Breast epithelium (tissue), 4 donors: ENCODE measurements around the gene POU4F2. TPM values are rescaled to one million over a fixed set of nuclear protein-coding genes. Genes with fewer than 3 reads are reported as not detected.
A peak's percentile ranks its signal among the peaks of the same experiment; 100 is the strongest.
"Not testable (repeated sequence)": the region's sequence is repeated elsewhere in the genome, so short reads cannot be mapped to it uniquely, and the experiment has no call there.

Experiments
- DNase-seq, 2 donors: peaks; one replicate each; pipeline ENCODE4 v3.0.0-alpha.2; 2019; ENCODE audit warnings: low spot score in 2 of 2
- H3K27ac ChIP-seq, 2 donors: fragments of 200-600 bp; sonication (generic) in 1 of 2; one replicate each; pipeline ENCODE4 v1.5.1; 2016 to 2019; ENCODE audit warnings: mild to moderate bottlenecking in 1 of 2
- H3K27me3 ChIP-seq, 2 donors: fragments of 200-600 bp; sonication (generic) in 1 of 2; one replicate each; pipeline versions ENCODE4 v1.5.1 to v1.6.0; 2017 to 2019; ENCODE audit warnings: control low read depth in 1 of 2, mild to moderate bottlenecking in 1 of 2
- H3K36me3 ChIP-seq: fragments of 200-600 bp; one replicate; pipeline ENCODE4 v1.5.1; 2019
- H3K4me1 ChIP-seq, 2 donors: fragments of 200-600 bp; sonication (generic); one replicate each; pipeline ENCODE4 v1.5.1; 2016 to 2019; ENCODE audit warnings: control low read depth in 1 of 2
- H3K4me3 ChIP-seq, 3 donors: fragments of 200-600 bp; sonication (generic); 1 replicate in 2 of 3; 2 replicates in 1 of 3; pipeline ENCODE4 v1.5.1; 2016 to 2019; ENCODE audit warnings: mild to moderate bottlenecking in 3 of 3, moderate library complexity in 2 of 3
- H3K9me3 ChIP-seq, 2 donors: fragments of 200-600 bp; sonication (generic) in 1 of 2; one replicate each; pipeline ENCODE4 v1.5.1; 2016 to 2019; ENCODE audit warnings: control low read depth in 1 of 2
- CTCF ChIP-seq, 3 donors: fragments of 450-650 bp; IDR thresholded peaks; one replicate each; pipeline ENCODE4 v1.5.1; 2016 to 2017; ENCODE audit warnings: antibody characterized with exemption in 3 of 3, mild to moderate bottlenecking in 3 of 3, moderate library complexity in 3 of 3
- POLR2A ChIP-seq: fragments of 450-650 bp; IDR thresholded peaks from one replicate; pipeline ENCODE4 v1.6.1; 2016; ENCODE audit warnings: antibody characterized with exemption, mild to moderate bottlenecking, moderate library complexity
- POLR2AphosphoS5 ChIP-seq, 3 donors: sonication (generic); formaldehyde crosslinking; IDR thresholded peaks; one replicate each; pipeline ENCODE4 v1.6.1; 2017; ENCODE audit warnings: antibody characterized with exemption in 3 of 3
- intact Hi-C: fragments of 100-400 bp; cut with DNase I; formaldehyde crosslinking; loops from one replicate; pipeline ENCODE4 v1.15.1; 2023; ENCODE audit warnings: low total_unique reads
- total RNA-seq, 3 donors: library from RNA; depleted of rRNA; stranded (reverse); fragments of >200 nt; gene quantifications; one replicate each; pipeline ENCODE4 v1.1.0, GENCODE V29; 2016

The POU4F2 gene
- total RNA-seq, 3 donors from 2014 or later = not detected

DNA sequence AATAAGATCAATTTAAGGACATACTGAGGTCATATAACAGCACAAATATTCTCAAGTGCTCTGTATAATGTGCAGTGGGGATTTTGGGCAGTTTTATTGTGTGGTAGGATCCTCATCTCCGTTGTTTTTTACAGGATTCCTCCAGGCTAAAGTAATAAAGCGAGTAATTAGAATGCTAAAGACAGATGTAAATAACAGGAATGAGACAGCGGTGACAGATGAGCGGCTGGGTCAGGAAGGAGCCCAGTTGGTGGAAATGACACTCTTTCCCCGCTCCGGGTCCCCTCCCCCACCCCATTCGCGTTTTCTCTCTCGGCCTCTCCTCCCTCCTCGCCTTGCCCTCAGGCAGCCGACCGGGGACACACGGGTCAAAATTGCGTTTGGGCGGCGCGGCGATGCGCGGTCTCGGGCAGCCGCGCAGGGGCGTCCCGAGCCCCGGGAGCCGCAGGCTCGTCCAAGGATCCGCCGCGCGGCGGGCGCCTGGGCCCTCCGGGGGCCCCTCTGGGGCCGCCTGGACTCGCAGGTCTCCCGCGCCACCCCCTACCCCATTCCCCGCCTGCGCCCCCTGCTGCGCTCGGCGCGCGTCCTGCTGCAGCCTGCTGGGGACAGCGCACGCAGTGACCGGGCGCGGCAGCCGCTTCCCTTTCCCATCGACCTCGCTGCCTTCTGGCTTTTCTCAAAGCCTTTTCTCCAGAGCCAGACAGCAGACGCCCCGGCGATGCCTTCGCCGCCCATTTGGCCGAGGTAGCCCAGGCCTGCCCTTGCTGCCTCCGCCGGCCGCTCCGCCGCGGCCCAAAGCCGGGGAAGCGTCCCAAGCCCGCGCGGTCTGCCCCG is 16.2 kb downstream of the POU4F2 start:
- intact Hi-C loops = no loop called here
- H3K9me3 ChIP-seq = no peaks in the 10 kb centered on the region
- H3K27me3 ChIP-seq = peaks cover 0 to 70% of the 10 kb centered on the region in 2 donors
- TF ChIP-seq CTCF (IDR thresholded peaks at IDR 0.05) (no peak), POLR2AphosphoS5 (IDR thresholded peaks at IDR 0.05) (no peak), POLR2A (no peak)
- H3K36me3 ChIP-seq = no peaks in the 10 kb centered on the region
- DNase-seq = no peak
- no peaks in the 10 kb centered on the region for H3K4me1 ChIP-seq
- peak overlapping the region; percentile 47 to 63 (median 48) for H3K4me3 ChIP-seq
- no peak overlapping the region for H3K27ac ChIP-seq

DNA sequence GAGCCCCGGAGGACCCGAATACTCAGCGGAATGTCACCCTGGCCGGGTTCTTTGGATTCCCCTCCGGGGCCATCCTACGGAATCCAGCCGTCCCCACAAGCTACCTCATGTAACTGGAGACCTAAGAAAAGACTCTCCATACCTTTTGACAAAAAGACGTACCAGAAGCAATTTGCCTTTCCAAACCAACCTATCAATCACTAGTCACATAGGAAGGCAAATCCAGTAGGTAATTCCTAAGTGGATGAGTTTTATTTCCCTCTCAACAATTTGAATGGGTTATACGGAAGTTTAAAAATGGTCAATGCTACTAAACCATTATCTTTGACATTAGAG is 16.8 kb downstream of the POU4F2 start:
- no peaks in the 10 kb centered on the region for H3K9me3 ChIP-seq
- H3K27me3 ChIP-seq = peaks cover 0 to 64% of the 10 kb centered on the region in 2 donors
- TF ChIP-seq CTCF (IDR thresholded peaks at IDR 0.05) (no peak), POLR2A (no peak), POLR2AphosphoS5 (IDR thresholded peaks at IDR 0.05) (no peak)
- no peaks in the 10 kb centered on the region for H3K36me3 ChIP-seq
- intact Hi-C loops = no loop called here
- no peak for DNase-seq
- peak overlapping the region; percentile 47 to 63 (median 48) for H3K4me3 ChIP-seq
- H3K4me1 ChIP-seq = no peaks in the 10 kb centered on the region
- H3K27ac ChIP-seq = no peak overlapping the region

GRCh38 chr4:146661367-146661766 is 22.7 kb downstream of the POU4F2 start:
- H3K9me3 ChIP-seq = no peaks in the 10 kb centered on the region
- no peak for DNase-seq
- H3K27me3 ChIP-seq = peaks cover 0 to 8% of the 10 kb centered on the region in 2 donors
- H3K4me1 ChIP-seq = no peaks in the 10 kb centered on the region
- no peak for TF ChIP-seq CTCF (IDR thresholded peaks at IDR 0.05)
- H3K4me3 ChIP-seq = no peak overlapping the region
- no peak overlapping the region for H3K27ac ChIP-seq
- H3K36me3 ChIP-seq = no peaks in the 10 kb centered on the region
- intact Hi-C loops = no loop called here

GRCh38 chr4:146663968-146664311 is 25.2 kb downstream of the POU4F2 start:
- H3K4me1 ChIP-seq, H3K27me3 ChIP-seq, H3K4me3 ChIP-seq, H3K36me3 ChIP-seq, H3K9me3 ChIP-seq, intact Hi-C loops, H3K27ac ChIP-seq, DNase-seq: not testable (repeated sequence)

- no peaks in the 10 kb centered on the region for H3K9me3 ChIP-seq
- no peaks in the 10 kb centered on the region for H3K4me1 ChIP-seq
- no peak overlapping the region for H3K4me3 ChIP-seq
- H3K27ac ChIP-seq = no peak overlapping the region
- H3K36me3 ChIP-seq = no peaks in the 10 kb centered on the region
- H3K27me3 ChIP-seq = no peaks in the 10 kb centered on the region
- intact Hi-C loops = no loop called here
- DNase-seq = no peak
- TF ChIP-seq CTCF (IDR thresholded peaks at IDR 0.05) (no peak), POLR2AphosphoS5 (IDR thresholded peaks at IDR 0.05) (no peak), POLR2A (no peak)
Measured at GRCh38 chr4:146674829-146675570, 36.3 kb downstream of the POU4F2 start.

Other genes with a start within 250 kb of the POU4F2 start
- gene SLC10A7, start 117.0 kb upstream of the POU4F2 start, total RNA-seq = 10 to 100 TPM; 11.7 to 25.8 (median 17.0) TPM